Measurements from ENCODE around the gene BRI3BP. TPM values are rescaled to one million over a fixed set of nuclear protein-coding genes. Genes with fewer than 3 reads are reported as not detected.

Gene BRI3BP
- total RNA-seq, 4 donors from 2014 or later = 3.8 to 11.1 (median 7.7) TPM

- no peak overlapping the region for H3K27ac ChIP-seq
- intact Hi-C loops (cut with DNase I) = loop anchor here (5.0 kb wide), 1 partner anchor 76 kb away; the partner anchor contains the start of gene BRI3BP
- no peaks in the 10 kb centered on the region for H3K9me3 ChIP-seq
- H3K27me3 ChIP-seq = no peaks in the 10 kb centered on the region
- H3K4me3 ChIP-seq (replicated peaks in 1 of 3) = no peak overlapping the region
- TF ChIP-seq POLR2A (IDR thresholded peaks at IDR 0.05) = no peak
- TF ChIP-seq, protein P1, sequence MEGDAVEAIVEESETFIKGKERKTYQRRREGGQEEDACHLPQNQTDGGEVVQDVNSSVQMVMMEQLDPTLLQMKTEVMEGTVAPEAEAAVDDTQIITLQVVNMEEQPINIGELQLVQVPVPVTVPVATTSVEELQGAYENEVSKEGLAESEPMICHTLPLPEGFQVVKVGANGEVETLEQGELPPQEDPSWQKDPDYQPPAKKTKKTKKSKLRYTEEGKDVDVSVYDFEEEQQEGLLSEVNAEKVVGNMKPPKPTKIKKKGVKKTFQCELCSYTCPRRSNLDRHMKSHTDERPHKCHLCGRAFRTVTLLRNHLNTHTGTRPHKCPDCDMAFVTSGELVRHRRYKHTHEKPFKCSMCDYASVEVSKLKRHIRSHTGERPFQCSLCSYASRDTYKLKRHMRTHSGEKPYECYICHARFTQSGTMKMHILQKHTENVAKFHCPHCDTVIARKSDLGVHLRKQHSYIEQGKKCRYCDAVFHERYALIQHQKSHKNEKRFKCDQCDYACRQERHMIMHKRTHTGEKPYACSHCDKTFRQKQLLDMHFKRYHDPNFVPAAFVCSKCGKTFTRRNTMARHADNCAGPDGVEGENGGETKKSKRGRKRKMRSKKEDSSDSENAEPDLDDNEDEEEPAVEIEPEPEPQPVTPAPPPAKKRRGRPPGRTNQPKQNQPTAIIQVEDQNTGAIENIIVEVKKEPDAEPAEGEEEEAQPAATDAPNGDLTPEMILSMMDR (IDR thresholded peaks at IDR 0.05) = no peak
- WGBS, 2 donors = 84% methylated on average over 6 of the region's 6 CpGs
- H3K4me1 ChIP-seq = peaks cover 6% of the 10 kb centered on the region in 2 donors
- DNase-seq = no peak
- H3K36me3 ChIP-seq = no peaks in the 10 kb centered on the region
Observed at GRCh38 chr12:125068391-125068790, 74.9 kb downstream of the BRI3BP start.

DNA sequence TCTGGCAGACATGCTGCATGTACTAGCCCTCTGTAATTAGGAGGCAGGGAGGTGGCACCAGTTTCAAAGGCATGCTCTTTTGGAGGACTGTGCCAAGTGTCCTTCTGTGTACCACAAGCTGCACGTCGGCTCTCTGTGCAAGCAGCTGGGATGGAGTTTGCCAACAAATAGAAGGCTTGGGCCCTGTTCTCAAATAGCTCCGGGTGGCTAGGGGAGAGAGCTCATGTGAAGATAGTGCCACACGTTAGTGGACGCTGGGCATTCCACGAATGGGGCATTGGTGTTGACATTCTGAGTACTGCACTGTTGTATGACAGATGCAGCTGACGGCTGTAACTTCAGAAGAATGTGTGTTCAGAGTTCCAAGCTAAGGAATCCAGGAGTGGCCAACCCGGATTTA is 76.2 kb downstream of the BRI3BP start:
- Histone ChIP-seq H3K36me3 (no peaks in the 10 kb centered on the region), H3K27me3 (no peaks in the 10 kb centered on the region), H3K4me3 (replicated peaks in 1 of 3) (no peak overlapping the region), H3K9me3 (no peaks in the 10 kb centered on the region), H3K27ac (no peak overlapping the region), H3K4me1 (peaks cover 6% of the 10 kb centered on the region in 2 donors)
- 83% methylated on average over 6 to 8 of the region's 8 CpGs for WGBS, 2 donors
- intact Hi-C loops (cut with DNase I) = loop anchor here (5.0 kb wide), 1 partner anchor 77 kb away; the partner anchor contains the start of gene BRI3BP
- no peak for DNase-seq
- TF ChIP-seq, protein P1 (IDR thresholded peaks at IDR 0.05) = no peak
- no peak for TF ChIP-seq POLR2A (IDR thresholded peaks at IDR 0.05)

GRCh38 chr12:125070112-125070511 is 76.7 kb downstream of the BRI3BP start:
- H3K27ac ChIP-seq = no peak overlapping the region
- no peak for DNase-seq
- WGBS, 2 donors = 81 to 86% methylated on average over 6 of the region's 6 CpGs

GRCh38 chr12:125070661-125071390 is 77.4 kb downstream of the BRI3BP start:
- TF ChIP-seq, protein P1 (IDR thresholded peaks at IDR 0.05) = no peak
- TF ChIP-seq POLR2A (IDR thresholded peaks at IDR 0.05) = no peak
- Histone ChIP-seq H3K27me3 (no peaks in the 10 kb centered on the region), H3K4me1 (peaks cover 3 to 4% of the 10 kb centered on the region in 2 donors), H3K9me3 (no peaks in the 10 kb centered on the region), H3K27ac (no peak overlapping the region), H3K4me3 (replicated peaks in 1 of 3) (no peak overlapping the region), H3K36me3 (peaks cover 0 to under 1% of the 10 kb centered on the region in 2 donors)
- no peak for DNase-seq
- intact Hi-C loops (cut with DNase I) = no loop called here
- 92% methylated on average over 10 to 11 of the region's 11 CpGs for WGBS, 2 donors

More at GRCh38 chr12:125070112-125070511, 76.7 kb downstream of the BRI3BP start:
- Histone ChIP-seq H3K36me3 (no peaks in the 10 kb centered on the region), H3K9me3 (no peaks in the 10 kb centered on the region), H3K27me3 (no peaks in the 10 kb centered on the region), H3K4me3 (replicated peaks in 1 of 3) (no peak overlapping the region), H3K4me1 (peaks cover 6% of the 10 kb centered on the region in 2 donors)
- intact Hi-C loops (cut with DNase I) = no loop called here
- TF ChIP-seq, protein P1 (IDR thresholded peaks at IDR 0.05) = no peak
- TF ChIP-seq POLR2A (IDR thresholded peaks at IDR 0.05) = no peak

- DNase-seq = no peak
- Histone ChIP-seq H3K4me3 (replicated peaks in 1 of 3) (no peak overlapping the region), H3K9me3 (no peaks in the 10 kb centered on the region), H3K4me1 (no peaks in the 10 kb centered on the region), H3K27me3 (no peaks in the 10 kb centered on the region), H3K27ac (no peak overlapping the region), H3K36me3 (peaks cover 5 to 7% of the 10 kb centered on the region in 2 donors)
- WGBS, 2 donors = 79 to 88% methylated on average over 12 of the region's 12 CpGs
- TF ChIP-seq, protein P1 (IDR thresholded peaks at IDR 0.05) = no peak
- no peak for TF ChIP-seq POLR2A (IDR thresholded peaks at IDR 0.05)
- intact Hi-C loops (cut with DNase I) = no loop called here
Observed at GRCh38 chr12:125071456-125071855, 78.0 kb downstream of the BRI3BP start.

Measured in thyroid gland (tissue), 4 donors.